Activated CD4-positive, alpha-beta memory T cell treated with anti-CD3 and anti-CD28 coated beads for 36 hours (primary cell): ENCODE results near the gene PMFBP1. TPM values are rescaled to one million over a fixed set of nuclear protein-coding genes. Genes with fewer than 3 reads are reported as not detected.

ENCODE experiments used
- CTCF ChIA-PET: fragments of 350-600 bp; sonication (Branson Sonifier 250); formaldehyde crosslinking; loops from one replicate; lab custom pipeline; 2021; ENCODE audit warnings: antibody characterized with exemption, inconsistent platforms; lab: Charles Lee
- POLR2A ChIA-PET: fragments of 350-600 bp; sonication (Branson Sonifier 250); formaldehyde crosslinking; loops from one replicate; lab custom pipeline; 2021; ENCODE audit warnings: antibody characterized with exemption; lab: Charles Lee
- DNase-seq: peaks from one replicate; pipeline ENCODE4 v3.0.0-alpha.2; 2020
- H3K27ac Mint-ChIP-seq: one replicate; pipeline ENCODE4 v1.8.0; 2021; ENCODE audit warnings: mixed read lengths
- H3K27me3 Mint-ChIP-seq: one replicate; pipeline ENCODE4 v1.8.0; 2021; ENCODE audit warnings: mixed read lengths
- H3K36me3 Mint-ChIP-seq: one replicate; pipeline ENCODE4 v1.8.0; 2021; ENCODE audit warnings: mixed read lengths
- H3K4me1 Mint-ChIP-seq: one replicate; pipeline ENCODE4 v1.8.0; 2021; ENCODE audit warnings: low read depth, mixed read lengths
- H3K4me3 Mint-ChIP-seq: one replicate; pipeline ENCODE4 v1.8.0; 2021; ENCODE audit warnings: mild to moderate bottlenecking, mixed read lengths
- H3K9me3 Mint-ChIP-seq: one replicate; pipeline ENCODE4 v1.8.0; 2021; ENCODE audit warnings: mixed read lengths
- intact Hi-C: fragments of 100-400 bp; cut with micrococcal nuclease; formaldehyde crosslinking; loops from one replicate; pipeline ENCODE4 v1.15.1; 2023
- total RNA-seq, 2 experiments: library from RNA; stranded (reverse); gene quantifications; one replicate each; pipeline ENCODE4 v1.2.3, GENCODE V29; 2021

Gene PMFBP1
- total RNA-seq, 2 experiments from 2014 or later: 0.19 to 0.29 TPM

GRCh38 chr16:72179204-72179970, 7.4 kb upstream of the PMFBP1 start:
- Mint-ChIP-seq H3K27me3 (peaks cover 2% of the 10 kb centered on the region), H3K27ac (no peak overlapping the region), H3K4me3 (no peak overlapping the region), H3K36me3 (no peaks in the 10 kb centered on the region), H3K9me3 (peaks cover 8% of the 10 kb centered on the region), H3K4me1 (no peaks in the 10 kb centered on the region)
- intact Hi-C loops: no loop called here
- no peak for DNase-seq
- CTCF ChIA-PET: no interaction called here
- POLR2A ChIA-PET: no interaction called here

GRCh38 chr16:72174726-72175125, 2.8 kb upstream of the PMFBP1 start:
- no peak overlapping the region for H3K27ac Mint-ChIP-seq
- no peak for DNase-seq
- POLR2A ChIA-PET: no interaction called here
- intact Hi-C loops: no loop called here
- peaks cover 10% of the 10 kb centered on the region for H3K9me3 Mint-ChIP-seq
- no peaks in the 10 kb centered on the region for H3K36me3 Mint-ChIP-seq
- CTCF ChIA-PET: no interaction called here
- H3K27me3 Mint-ChIP-seq: peaks cover 2% of the 10 kb centered on the region
- H3K4me3 Mint-ChIP-seq: no peak overlapping the region
- H3K4me1 Mint-ChIP-seq: peaks cover 3% of the 10 kb centered on the region

- DNase-seq: no peak
- H3K9me3 Mint-ChIP-seq: peaks cover 10% of the 10 kb centered on the region
- no peak overlapping the region for H3K4me3 Mint-ChIP-seq
- no peak overlapping the region for H3K27ac Mint-ChIP-seq
- POLR2A ChIA-PET: interaction anchor here (0.6 kb wide), 1 partner anchor 562 kb away, joined by 3 read pairs; no protein-coding TSS in a partner anchor
- no peaks in the 10 kb centered on the region for H3K36me3 Mint-ChIP-seq
- intact Hi-C loops: no loop called here
- CTCF ChIA-PET: no interaction called here
- peaks cover 2% of the 10 kb centered on the region for H3K27me3 Mint-ChIP-seq
- peaks cover 3% of the 10 kb centered on the region for H3K4me1 Mint-ChIP-seq
Observed at GRCh38 chr16:72173997-72174396, 2.0 kb upstream of the PMFBP1 start.

- POLR2A ChIA-PET: no interaction called here
Observed at GRCh38 chr16:72171236-72171635, 719 bp downstream of the PMFBP1 start.

GRCh38 chr16:72169708-72170107, 2.2 kb downstream of the PMFBP1 start:
- peaks cover 3% of the 10 kb centered on the region for H3K4me1 Mint-ChIP-seq
- no peak overlapping the region for H3K4me3 Mint-ChIP-seq
- POLR2A ChIA-PET: no interaction called here
- CTCF ChIA-PET: no interaction called here
- no peak for DNase-seq
- H3K27ac Mint-ChIP-seq: no peak overlapping the region
- intact Hi-C loops: no loop called here
- no peaks in the 10 kb centered on the region for H3K27me3 Mint-ChIP-seq
- peaks cover 5% of the 10 kb centered on the region for H3K9me3 Mint-ChIP-seq
- no peaks in the 10 kb centered on the region for H3K36me3 Mint-ChIP-seq

More at GRCh38 chr16:72171236-72171635, 719 bp downstream of the PMFBP1 start:
- Mint-ChIP-seq H3K27ac (no peak overlapping the region), H3K4me1 (peaks cover 3% of the 10 kb centered on the region), H3K27me3 (no peaks in the 10 kb centered on the region), H3K4me3 (no peak overlapping the region), H3K36me3 (no peaks in the 10 kb centered on the region), H3K9me3 (peaks cover 10% of the 10 kb centered on the region)
- no peak for DNase-seq
- intact Hi-C loops: no loop called here
- CTCF ChIA-PET: interaction anchor here (0.7 kb wide), 1 partner anchor 46 kb away, joined by 3 read pairs; no protein-coding TSS in a partner anchor

- ChIA-PET POLR2A (no interaction called here), CTCF (no interaction called here)
- no peaks in the 10 kb centered on the region for H3K9me3 Mint-ChIP-seq
Observed at GRCh38 chr16:72168365-72168764, 3.6 kb downstream of the PMFBP1 start.

GRCh38 chr16:72166954-72167561, 4.9 kb downstream of the PMFBP1 start:
- Mint-ChIP-seq H3K27ac (no peak overlapping the region), H3K9me3 (no peaks in the 10 kb centered on the region), H3K27me3 (no peaks in the 10 kb centered on the region), H3K4me3 (no peak overlapping the region), H3K4me1 (no peaks in the 10 kb centered on the region), H3K36me3 (no peaks in the 10 kb centered on the region)
- intact Hi-C loops: no loop called here
- CTCF ChIA-PET: no interaction called here
- DNase-seq: no peak
- POLR2A ChIA-PET: no interaction called here

More at GRCh38 chr16:72168365-72168764, 3.6 kb downstream of the PMFBP1 start:
- no peak overlapping the region for H3K4me3 Mint-ChIP-seq
- H3K27me3 Mint-ChIP-seq: no peaks in the 10 kb centered on the region
- no peaks in the 10 kb centered on the region for H3K4me1 Mint-ChIP-seq
- H3K36me3 Mint-ChIP-seq: no peaks in the 10 kb centered on the region
- intact Hi-C loops: no loop called here
- no peak overlapping the region for H3K27ac Mint-ChIP-seq
- DNase-seq: no peak

GRCh38 chr16:72166151-72166550, 5.8 kb downstream of the PMFBP1 start:
- CTCF ChIA-PET: no interaction called here
- no peak for DNase-seq
- Mint-ChIP-seq H3K9me3 (no peaks in the 10 kb centered on the region), H3K4me3 (no peak overlapping the region), H3K36me3 (no peaks in the 10 kb centered on the region), H3K27me3 (no peaks in the 10 kb centered on the region), H3K27ac (no peak overlapping the region), H3K4me1 (no peaks in the 10 kb centered on the region)
- POLR2A ChIA-PET: no interaction called here
- intact Hi-C loops: no loop called here

- CTCF ChIA-PET: interaction anchor here (0.5 kb wide), 1 partner anchor 84 kb away, joined by 3 read pairs; no protein-coding TSS in a partner anchor
- no peaks in the 10 kb centered on the region for H3K9me3 Mint-ChIP-seq
- no peak for DNase-seq
- no peak overlapping the region for H3K4me3 Mint-ChIP-seq
- H3K27me3 Mint-ChIP-seq: peaks cover 1% of the 10 kb centered on the region
- H3K36me3 Mint-ChIP-seq: no peaks in the 10 kb centered on the region
- no peaks in the 10 kb centered on the region for H3K4me1 Mint-ChIP-seq
- no peak overlapping the region for H3K27ac Mint-ChIP-seq
- intact Hi-C loops: no loop called here
- POLR2A ChIA-PET: no interaction called here
Observed at GRCh38 chr16:72164691-72165090, 7.3 kb downstream of the PMFBP1 start.

- H3K9me3 Mint-ChIP-seq: no peaks in the 10 kb centered on the region
- POLR2A ChIA-PET: no interaction called here
Observed at GRCh38 chr16:72162105-72162692, 9.8 kb downstream of the PMFBP1 start.

GRCh38 chr16:72159801-72160200, 12.2 kb downstream of the PMFBP1 start:
- no peaks in the 10 kb centered on the region for H3K36me3 Mint-ChIP-seq
- ChIA-PET POLR2A (interaction anchor here (0.6 kb wide), 1 partner anchor 35 kb away, joined by 3 read pairs; no protein-coding TSS in a partner anchor), CTCF (no interaction called here)
- no peaks in the 10 kb centered on the region for H3K4me1 Mint-ChIP-seq
- DNase-seq: no peak
- no peak overlapping the region for H3K4me3 Mint-ChIP-seq
- intact Hi-C loops: no loop called here
- H3K27me3 Mint-ChIP-seq: peaks cover 5% of the 10 kb centered on the region
- no peaks in the 10 kb centered on the region for H3K9me3 Mint-ChIP-seq
- H3K27ac Mint-ChIP-seq: no peak overlapping the region

More at GRCh38 chr16:72162105-72162692, 9.8 kb downstream of the PMFBP1 start:
- H3K36me3 Mint-ChIP-seq: no peaks in the 10 kb centered on the region
- H3K4me3 Mint-ChIP-seq: no peak overlapping the region
- CTCF ChIA-PET: no interaction called here
- no peak overlapping the region for H3K27ac Mint-ChIP-seq
- peaks cover 5% of the 10 kb centered on the region for H3K27me3 Mint-ChIP-seq
- H3K4me1 Mint-ChIP-seq: no peaks in the 10 kb centered on the region
- intact Hi-C loops: no loop called here
- DNase-seq: no peak

- no peak overlapping the region for H3K27ac Mint-ChIP-seq
- intact Hi-C loops: no loop called here
- H3K4me3 Mint-ChIP-seq: no peak overlapping the region
- ChIA-PET CTCF (no interaction called here), POLR2A (no interaction called here)
- DNase-seq: no peak
- H3K36me3 Mint-ChIP-seq: no peaks in the 10 kb centered on the region
- H3K27me3 Mint-ChIP-seq: peaks cover 5% of the 10 kb centered on the region
- no peaks in the 10 kb centered on the region for H3K9me3 Mint-ChIP-seq
- H3K4me1 Mint-ChIP-seq: no peaks in the 10 kb centered on the region
Observed at GRCh38 chr16:72159386-72159785, 12.6 kb downstream of the PMFBP1 start.
